ENCODE data around the gene HHIPL2.
"Not testable (repeated sequence)": the region's sequence is repeated elsewhere in the genome, so short reads cannot be mapped to it uniquely, and the experiment has no call there.

Gene HHIPL2

DNA sequence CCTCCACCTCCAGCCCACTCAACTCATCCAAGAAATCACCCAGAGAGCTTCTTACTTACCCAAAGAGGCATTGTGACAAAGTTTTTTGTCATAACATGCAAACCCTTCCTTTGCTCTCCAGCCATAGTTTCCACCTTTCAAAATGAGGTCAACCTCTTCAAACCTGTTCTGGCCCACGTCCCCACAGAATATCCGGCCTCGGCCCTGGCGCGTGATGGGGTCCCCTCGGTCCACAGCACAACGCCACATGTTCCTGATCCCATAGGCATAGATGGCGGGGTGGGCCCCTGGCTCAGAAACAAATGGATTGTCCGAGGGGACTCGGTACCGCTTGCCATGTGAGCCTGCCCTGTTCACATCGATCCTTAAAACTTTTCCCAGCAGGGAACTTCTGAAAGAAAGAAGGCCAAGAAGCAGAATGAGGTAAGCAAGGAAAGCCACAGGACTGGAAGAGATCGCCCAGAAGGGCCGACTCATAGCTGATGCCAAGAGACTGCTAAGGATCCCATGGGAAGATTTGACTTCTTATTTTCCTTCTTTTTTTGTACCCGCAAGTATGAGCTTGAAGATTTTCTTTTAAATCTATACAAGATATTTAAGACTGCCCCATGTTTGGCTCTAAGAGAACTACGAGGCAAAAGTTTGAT, 7.8 kb downstream of the HHIPL2 start:
- DNase-seq, result no peak

GRCh38 chr1:222535455-222535854, 12.4 kb downstream of the HHIPL2 start:
- DNase-seq, result no peak

DNA sequence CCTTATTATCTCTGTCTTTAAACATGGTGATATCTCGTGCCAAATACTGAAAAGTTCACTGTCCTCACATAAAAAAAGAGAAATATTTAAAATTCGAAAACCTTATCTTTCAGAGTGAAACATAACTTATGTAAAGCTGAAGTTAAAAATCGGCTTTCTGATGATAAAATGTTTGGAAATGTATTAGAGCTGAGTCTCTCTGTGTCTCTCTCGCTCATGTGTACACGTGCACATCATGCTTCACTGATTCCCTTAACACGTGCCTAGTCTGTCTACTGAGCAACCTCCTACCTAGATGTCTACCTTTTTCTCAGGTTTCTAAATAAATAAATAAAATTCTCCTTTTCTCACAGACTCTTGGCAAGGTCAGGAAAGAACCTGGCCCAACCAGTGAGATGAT, 17.1 kb downstream of the HHIPL2 start:
- DNase-seq, result no peak

GRCh38 chr1:222529916-222530315, 18.0 kb downstream of the HHIPL2 start:
- DNase-seq, result no peak

DNA sequence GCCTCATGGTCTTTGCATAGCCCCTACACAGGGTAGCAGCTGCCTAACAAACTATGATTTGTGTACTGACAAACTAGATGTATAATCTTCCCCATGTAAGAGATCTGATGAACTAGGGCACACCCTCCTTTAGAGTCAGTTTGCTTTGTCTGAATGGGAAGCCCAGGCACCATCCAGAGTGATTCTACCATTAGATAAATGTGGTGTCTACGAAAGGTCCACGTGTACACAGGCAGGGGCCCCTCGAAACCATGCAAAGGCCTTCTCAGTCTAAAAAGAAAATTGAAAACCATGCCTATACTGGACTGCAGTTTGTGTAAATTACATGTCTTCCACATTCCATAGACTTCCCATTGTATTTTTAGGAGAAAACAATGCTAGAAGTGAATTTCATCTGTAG, 18.7 kb downstream of the HHIPL2 start:
- no peak for DNase-seq

DNA sequence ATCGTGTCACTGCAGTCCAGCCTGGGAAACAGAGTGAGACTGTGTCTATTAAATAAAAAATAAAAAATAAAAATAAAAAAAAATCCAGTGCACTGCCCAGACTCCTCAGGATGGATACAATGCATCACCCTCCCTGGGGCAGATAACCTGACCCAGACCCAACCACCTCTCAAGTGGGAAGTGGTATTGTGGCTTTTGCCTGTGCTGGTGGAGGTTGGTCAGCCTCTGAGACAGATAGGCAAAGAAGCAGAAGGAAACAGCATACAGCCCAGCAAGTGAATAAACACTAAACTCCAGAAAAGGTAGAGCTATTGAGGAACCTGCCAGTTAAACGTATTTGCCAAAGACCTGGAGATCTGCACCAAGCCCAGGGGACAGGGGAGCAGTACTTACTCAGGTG, 22.0 kb downstream of the HHIPL2 start:
- DNase-seq, result no peak

DNA sequence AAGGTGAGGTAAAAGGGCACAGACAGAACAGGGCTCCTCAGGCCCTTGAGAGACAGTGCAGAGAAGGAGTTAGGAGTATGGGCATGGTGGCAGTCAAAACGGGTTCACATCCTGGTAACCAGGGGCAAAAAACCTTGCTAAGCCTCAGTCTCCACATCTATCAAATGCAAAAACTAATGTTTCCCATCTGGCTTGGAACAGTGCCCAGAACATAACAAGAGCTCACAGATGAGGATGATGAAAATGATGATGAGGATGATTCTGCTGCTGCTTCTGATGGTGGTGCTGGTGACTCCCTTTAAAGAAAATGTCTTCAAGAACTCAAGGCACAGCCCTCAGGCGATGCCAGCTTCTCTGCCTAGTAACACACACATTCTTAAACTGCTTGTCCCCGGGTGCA, 24.1 kb downstream of the HHIPL2 start:
- DNase-seq, result no peak

- no peak for DNase-seq
Measured at GRCh38 chr1:222522105-222522915, 25.6 kb downstream of the HHIPL2 start.

DNA sequence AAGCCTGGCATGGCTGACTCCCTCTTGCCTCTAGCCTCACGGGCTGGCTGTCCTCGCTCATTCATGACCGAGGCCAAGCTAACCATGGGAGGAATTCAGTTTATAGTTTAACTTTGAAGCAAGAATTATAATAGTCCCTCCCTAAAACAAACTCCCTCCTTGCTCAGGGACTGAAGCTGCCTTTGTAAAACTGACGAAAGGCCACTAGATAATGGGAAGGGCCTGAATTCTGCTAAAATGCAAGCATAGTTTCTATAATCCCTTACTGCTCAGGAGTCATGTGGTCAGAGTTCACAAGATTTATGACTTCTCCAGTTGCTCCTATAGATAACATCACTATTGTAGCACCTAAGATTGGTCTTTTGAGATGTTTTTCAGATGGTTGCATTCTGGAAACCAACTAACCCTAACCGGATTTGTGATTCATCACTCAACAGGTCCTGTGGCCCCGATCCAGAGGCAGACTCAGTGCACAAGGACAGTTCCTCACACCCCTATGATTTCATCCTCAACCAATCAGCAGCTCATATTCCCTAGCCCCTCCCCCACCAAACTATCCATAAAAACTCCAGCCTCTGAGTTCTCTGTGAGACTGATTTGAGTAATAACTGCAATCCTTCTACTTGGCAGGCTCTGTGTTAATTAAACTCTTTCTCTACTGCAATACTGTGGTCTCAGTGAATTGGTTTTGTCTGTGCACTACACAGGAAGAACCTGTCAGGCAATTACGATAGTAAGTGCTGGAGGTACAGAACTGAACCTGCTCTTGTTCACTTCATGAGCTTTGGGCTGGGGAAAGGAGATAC, 26.4 kb downstream of the HHIPL2 start:
- no peak for DNase-seq

GRCh38 chr1:222489496-222489895, 58.4 kb downstream of the HHIPL2 start:
- DNase-seq, result not testable (repeated sequence)

GRCh38 chr1:222487774-222488173, 60.1 kb downstream of the HHIPL2 start:
- DNase-seq, result not testable (repeated sequence)

DNA sequence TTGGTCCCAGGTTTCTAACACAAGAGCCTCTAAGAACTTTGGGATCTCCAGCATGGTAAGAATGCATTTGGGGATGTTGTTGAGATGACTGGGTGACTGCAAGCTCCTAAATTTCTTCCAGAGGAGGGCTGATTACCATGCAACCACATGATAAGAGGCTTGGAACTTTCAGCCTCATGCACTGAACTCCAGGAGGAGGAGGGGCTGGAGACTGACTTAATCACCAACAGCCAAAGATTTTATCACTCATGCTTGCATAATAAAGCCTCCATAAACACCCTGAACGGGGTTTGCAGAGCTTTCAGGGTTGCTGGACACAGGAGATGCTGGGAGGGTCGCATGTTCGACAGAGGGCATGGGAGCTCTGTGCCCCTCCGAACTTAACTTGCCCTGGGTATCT, 63.9 kb downstream of the HHIPL2 start:
- not testable (repeated sequence) for DNase-seq

DNA sequence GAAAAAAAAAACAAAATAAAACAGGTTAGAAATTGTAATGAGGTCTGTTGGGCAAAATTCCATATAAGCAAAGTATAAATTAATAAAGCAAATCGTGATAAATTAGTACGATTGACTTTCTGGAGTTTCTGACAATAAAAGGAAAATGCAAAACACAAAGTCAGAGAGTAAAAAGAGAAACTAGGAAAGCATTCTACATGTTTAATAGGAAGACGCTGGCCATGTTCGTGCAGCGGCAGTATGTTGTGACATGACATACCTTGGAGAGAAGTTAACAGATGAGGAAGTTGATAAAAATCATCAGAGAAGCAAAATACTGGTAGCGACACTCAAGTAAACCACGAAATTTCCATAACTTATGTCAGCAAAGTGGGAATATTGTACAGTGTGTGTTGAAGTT, 68.3 kb downstream of the HHIPL2 start:
- not testable (repeated sequence) for DNase-seq

- DNase-seq, result not testable (repeated sequence)
Measured at GRCh38 chr1:222476436-222476835, 71.5 kb downstream of the HHIPL2 start.

DNA sequence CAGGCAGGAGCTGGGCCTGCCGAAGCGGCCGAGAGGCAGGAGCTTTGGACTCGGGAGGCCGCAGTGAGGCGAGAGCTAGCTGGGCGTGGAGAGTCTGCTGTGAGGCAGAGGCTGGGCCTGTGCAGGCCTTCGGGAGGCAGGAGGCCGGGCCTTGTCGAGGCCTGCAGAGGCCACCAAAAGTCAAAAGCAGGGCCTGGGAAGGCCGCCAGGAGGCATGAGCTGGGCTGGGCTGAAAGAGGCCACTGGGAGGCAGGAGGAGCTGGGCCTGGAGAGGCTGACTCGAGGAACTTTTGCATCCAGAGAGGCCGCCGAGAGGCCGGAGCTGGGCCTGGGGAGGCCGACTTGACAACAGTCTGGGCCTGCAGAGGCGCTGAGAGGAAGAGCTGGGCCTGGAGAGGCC, 74.2 kb downstream of the HHIPL2 start:
- DNase-seq, result not testable (repeated sequence)

DNA sequence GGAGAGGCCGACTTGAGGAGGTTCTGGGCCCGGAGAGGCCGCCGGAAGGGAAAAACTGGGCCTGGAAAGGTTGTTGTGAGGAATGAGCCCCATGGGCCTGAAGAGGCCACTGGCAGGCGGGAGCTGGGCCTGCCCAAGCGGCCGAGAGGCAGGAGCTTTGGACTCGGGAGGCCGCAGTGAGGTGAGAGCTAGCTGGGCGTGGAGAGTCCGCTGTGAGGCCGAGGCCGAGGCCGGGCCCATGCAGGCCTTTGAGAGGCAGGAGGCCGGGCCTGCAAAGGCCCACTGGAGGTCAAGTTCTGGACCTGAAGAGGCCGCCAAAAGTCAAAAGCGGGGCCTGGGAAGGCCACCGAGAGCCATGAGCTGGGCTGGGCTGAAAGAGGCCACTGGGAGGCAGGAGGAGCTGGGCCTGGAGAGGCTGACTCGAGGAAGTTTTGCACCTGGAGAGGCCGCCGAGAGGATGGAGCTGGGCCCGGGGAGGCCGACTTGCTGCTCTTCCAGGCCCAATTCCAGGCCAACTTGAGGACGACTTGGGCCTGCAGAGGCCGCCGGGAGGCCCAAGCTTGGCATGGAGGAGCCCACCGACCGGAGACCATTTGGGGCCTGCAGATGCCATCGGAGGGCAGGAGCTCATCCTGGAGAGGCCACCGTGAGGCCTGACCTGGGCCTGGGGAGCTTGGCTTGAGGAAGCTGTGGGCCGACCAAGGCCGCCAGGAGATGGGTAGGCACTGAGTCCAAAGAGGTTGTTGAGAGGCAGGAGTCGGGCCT, 74.9 kb downstream of the HHIPL2 start:
- not testable (repeated sequence) for DNase-seq

Data from NCI-H2171 (cell line).